WTC11 (cell line): ENCODE measurements around the gene MB. TPM values are rescaled to one million over a fixed set of nuclear protein-coding genes. Genes with fewer than 3 reads are reported as not detected.

Experiments
- ATAC-seq: fragments of 200-7000 bp; cut with Tn5 transposase; 2 replicates; pipeline ENCODE4 v1.10.0; 2021; ENCODE audit warnings: mild to moderate bottlenecking, moderate library complexity
- CTCF ChIA-PET: fragments of 300-600 bp; sonication (Branson Sonifier 250); formaldehyde crosslinking; loops from one replicate; lab custom pipeline; 2021; ENCODE audit warnings: antibody characterized with exemption; lab: Charles Lee
- POLR2A ChIA-PET: fragments of 350-600 bp; sonication (Branson Sonifier 250); formaldehyde crosslinking; loops from one replicate; lab custom pipeline; 2021; ENCODE audit warnings: antibody characterized with exemption; lab: Charles Lee
- DNase-seq: peaks from one replicate; pipeline ENCODE4 v3.0.0; 2021; ENCODE audit warnings: low spot score
- H3K27ac Mint-ChIP-seq: 2 replicates; pipeline ENCODE4 v1.8.0; 2021; ENCODE audit warnings: mixed read lengths
- H3K27me3 Mint-ChIP-seq: 2 replicates; pipeline ENCODE4 v1.8.0; 2021; ENCODE audit warnings: low read depth, mild to moderate bottlenecking, moderate library complexity, mixed read lengths
- H3K36me3 Mint-ChIP-seq: 2 replicates; pipeline ENCODE4 v1.8.0; 2021; ENCODE audit warnings: mixed read lengths
- H3K4me1 Mint-ChIP-seq: 2 replicates; pipeline ENCODE4 v1.8.0; 2022; ENCODE audit warnings: mixed read lengths
- H3K4me3 Mint-ChIP-seq: 2 replicates; pipeline ENCODE4 v1.8.0; 2021; ENCODE audit warnings: mild to moderate bottlenecking, moderate library complexity, mixed read lengths
- H3K9me3 Mint-ChIP-seq: 2 replicates; pipeline ENCODE4 v1.8.0; 2021; ENCODE audit warnings: mixed read lengths
- CREB1 ChIP-seq: sonication (generic); formaldehyde crosslinking; IDR thresholded peaks from 2 replicates; pipeline ENCODE4 v1.8.0; 2023; ENCODE audit warnings: mild to moderate bottlenecking, missing genetic modification reagents
- EMX1 ChIP-seq: fragments of 250-450 bp; sonication (Bioruptor Pico); IDR thresholded peaks from 2 replicates; pipeline ENCODE4 v1.8.0; 2021; ENCODE audit warnings: mild to moderate bottlenecking
- KAT7 ChIP-seq: sonication (generic); formaldehyde crosslinking; IDR thresholded peaks from 2 replicates; pipeline ENCODE4 v1.8.1; 2023; ENCODE audit warnings: missing genetic modification reagents, mild to moderate bottlenecking, borderline replicate concordance
- MXD4 ChIP-seq: fragments of 250-450 bp; sonication (Bioruptor Pico); IDR thresholded peaks from 2 replicates; pipeline ENCODE4 v1.8.0; 2021; ENCODE audit warnings: mild to moderate bottlenecking, moderate library complexity, borderline replicate concordance
- OVOL2 ChIP-seq: fragments of 250-450 bp; sonication (Bioruptor Pico); IDR thresholded peaks from 2 replicates; pipeline ENCODE4 v1.9.0; 2021; ENCODE audit warnings: mild to moderate bottlenecking, borderline replicate concordance
- SMAD3 ChIP-seq: sonication (generic); formaldehyde crosslinking; IDR thresholded peaks from 2 replicates; pipeline ENCODE4 v1.8.0; 2022; ENCODE audit warnings: missing genetic modification reagents, mild to moderate bottlenecking, borderline replicate concordance
- SOX15 ChIP-seq: fragments of 250-450 bp; sonication (Bioruptor Pico); IDR thresholded peaks from 2 replicates; pipeline ENCODE4 v1.9.0; 2021; ENCODE audit warnings: mild to moderate bottlenecking
- TEAD4 ChIP-seq: sonication (generic); formaldehyde crosslinking; IDR thresholded peaks from 2 replicates; pipeline ENCODE4 v1.8.0; 2022; ENCODE audit warnings: mild to moderate bottlenecking, missing genetic modification reagents
- ZNF232 ChIP-seq: sonication (generic); formaldehyde crosslinking; IDR thresholded peaks from 2 replicates; pipeline ENCODE4 v1.8.0; 2022; ENCODE audit warnings: mild to moderate bottlenecking, missing genetic modification reagents
- total RNA-seq: library from RNA; stranded (reverse); gene quantifications from 3 replicates; pipeline ENCODE4 v1.2.3, GENCODE V29; 2021
- TF ChIP-seq, protein P1 (sequence below): sonication (generic); formaldehyde crosslinking; IDR thresholded peaks from 2 replicates; pipeline ENCODE4 v1.8.0; 2022; ENCODE audit warnings: mild to moderate bottlenecking, missing genetic modification reagents
- TF ChIP-seq, protein P2 (sequence below): sonication (generic); formaldehyde crosslinking; IDR thresholded peaks from 2 replicates; pipeline ENCODE4 v1.8.1; 2023; ENCODE audit warnings: mild to moderate bottlenecking, missing genetic modification reagents, borderline replicate concordance
- TF ChIP-seq, protein P3 (sequence below): sonication (generic); formaldehyde crosslinking; IDR thresholded peaks from 2 replicates; pipeline ENCODE4 v1.8.1; 2022; ENCODE audit warnings: low read depth, mild to moderate bottlenecking, moderate library complexity, missing genetic modification reagents, borderline replicate concordance
- TF ChIP-seq, protein P4 (sequence below): sonication (generic); formaldehyde crosslinking; conservative IDR thresholded peaks from 2 replicates; pipeline ENCODE4 v1.8.1; 2022; ENCODE audit warnings: mild to moderate bottlenecking, missing genetic modification reagents
- TF ChIP-seq, protein P5 (sequence below): fragments of 250-450 bp; sonication (Bioruptor Pico); conservative IDR thresholded peaks from 2 replicates; pipeline ENCODE4 v1.9.0; 2021; ENCODE audit warnings: mild to moderate bottlenecking

Gene MB
- total RNA-seq, 1 experiment from 2014 or later, result 0.50 TPM

DNA sequence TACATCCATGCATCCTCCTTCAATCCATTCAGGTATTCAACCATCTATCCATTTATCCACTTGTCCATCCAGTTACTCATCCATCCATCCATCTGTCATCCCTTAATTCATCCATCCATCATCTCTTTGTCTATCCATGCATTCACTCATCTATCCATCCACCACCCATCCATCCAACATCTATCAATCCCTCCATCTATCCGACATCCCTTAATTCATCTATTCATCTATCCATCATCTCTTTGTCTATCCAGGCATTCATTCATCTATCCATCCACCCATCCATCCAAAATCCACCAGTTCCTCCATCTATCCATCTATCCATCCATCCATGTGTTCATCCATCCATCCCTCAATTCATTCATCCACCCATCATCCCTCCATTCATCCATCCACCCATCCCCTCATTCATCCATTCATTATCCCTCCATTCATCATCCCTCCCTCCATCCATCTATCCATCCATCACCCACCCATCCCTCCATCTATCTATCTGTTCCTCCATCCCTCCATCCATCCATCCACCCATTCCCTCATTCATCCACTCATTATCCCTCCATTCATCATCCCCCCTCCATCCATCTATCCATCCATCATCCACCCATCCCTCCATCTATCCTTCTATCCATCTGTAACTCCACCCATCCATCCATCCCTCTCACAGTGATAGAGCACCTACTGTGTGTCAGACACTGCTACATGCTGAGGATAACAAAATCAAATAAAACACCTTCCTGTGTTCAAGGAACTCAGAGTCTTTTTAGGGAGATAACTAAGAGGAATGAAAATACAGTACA, 1.5 kb upstream of the MB start:
- H3K27me3 Mint-ChIP-seq, result peaks cover 4% of the 10 kb centered on the region; the same call in 1 of the 2 replicates
- ATAC-seq (no peak), DNase-seq (no peak)
- H3K4me3 Mint-ChIP-seq, result no peak overlapping the region
- ChIA-PET CTCF (interaction anchor here (0.9 to 1.0 kb wide), 2 partner anchors 9 to 387 kb away, joined by 3 read pairs; no protein-coding TSS in a partner anchor), POLR2A (no interaction called here)
- no peak overlapping the region for H3K27ac Mint-ChIP-seq
- TF ChIP-seq ZNF232 (CRISPR knock-in tag), result no peak
- no peak for TF ChIP-seq EMX1 (CRISPR knock-in tag)
- TF ChIP-seq TEAD4 (CRISPR knock-in tag), result no peak
- no peak for TF ChIP-seq MXD4 (CRISPR knock-in tag)
- no peak for TF ChIP-seq SOX15 (CRISPR knock-in tag)
- TF ChIP-seq OVOL2 (CRISPR knock-in tag), result no peak
- no peak for TF ChIP-seq SMAD3 (CRISPR knock-in tag)
- TF ChIP-seq, protein P1, sequence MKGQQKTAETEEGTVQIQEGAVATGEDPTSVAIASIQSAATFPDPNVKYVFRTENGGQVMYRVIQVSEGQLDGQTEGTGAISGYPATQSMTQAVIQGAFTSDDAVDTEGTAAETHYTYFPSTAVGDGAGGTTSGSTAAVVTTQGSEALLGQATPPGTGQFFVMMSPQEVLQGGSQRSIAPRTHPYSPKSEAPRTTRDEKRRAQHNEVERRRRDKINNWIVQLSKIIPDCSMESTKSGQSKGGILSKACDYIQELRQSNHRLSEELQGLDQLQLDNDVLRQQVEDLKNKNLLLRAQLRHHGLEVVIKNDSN (CRISPR knock-in tag), result no peak
- TF ChIP-seq, protein P2, sequence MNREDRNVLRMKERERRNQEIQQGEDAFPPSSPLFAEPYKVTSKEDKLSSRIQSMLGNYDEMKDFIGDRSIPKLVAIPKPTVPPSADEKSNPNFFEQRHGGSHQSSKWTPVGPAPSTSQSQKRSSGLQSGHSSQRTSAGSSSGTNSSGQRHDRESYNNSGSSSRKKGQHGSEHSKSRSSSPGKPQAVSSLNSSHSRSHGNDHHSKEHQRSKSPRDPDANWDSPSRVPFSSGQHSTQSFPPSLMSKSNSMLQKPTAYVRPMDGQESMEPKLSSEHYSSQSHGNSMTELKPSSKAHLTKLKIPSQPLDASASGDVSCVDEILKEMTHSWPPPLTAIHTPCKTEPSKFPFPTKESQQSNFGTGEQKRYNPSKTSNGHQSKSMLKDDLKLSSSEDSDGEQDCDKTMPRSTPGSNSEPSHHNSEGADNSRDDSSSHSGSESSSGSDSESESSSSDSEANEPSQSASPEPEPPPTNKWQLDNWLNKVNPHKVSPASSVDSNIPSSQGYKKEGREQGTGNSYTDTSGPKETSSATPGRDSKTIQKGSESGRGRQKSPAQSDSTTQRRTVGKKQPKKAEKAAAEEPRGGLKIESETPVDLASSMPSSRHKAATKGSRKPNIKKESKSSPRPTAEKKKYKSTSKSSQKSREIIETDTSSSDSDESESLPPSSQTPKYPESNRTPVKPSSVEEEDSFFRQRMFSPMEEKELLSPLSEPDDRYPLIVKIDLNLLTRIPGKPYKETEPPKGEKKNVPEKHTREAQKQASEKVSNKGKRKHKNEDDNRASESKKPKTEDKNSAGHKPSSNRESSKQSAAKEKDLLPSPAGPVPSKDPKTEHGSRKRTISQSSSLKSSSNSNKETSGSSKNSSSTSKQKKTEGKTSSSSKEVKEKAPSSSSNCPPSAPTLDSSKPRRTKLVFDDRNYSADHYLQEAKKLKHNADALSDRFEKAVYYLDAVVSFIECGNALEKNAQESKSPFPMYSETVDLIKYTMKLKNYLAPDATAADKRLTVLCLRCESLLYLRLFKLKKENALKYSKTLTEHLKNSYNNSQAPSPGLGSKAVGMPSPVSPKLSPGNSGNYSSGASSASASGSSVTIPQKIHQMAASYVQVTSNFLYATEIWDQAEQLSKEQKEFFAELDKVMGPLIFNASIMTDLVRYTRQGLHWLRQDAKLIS (CRISPR knock-in tag), result no peak
- TF ChIP-seq KAT7, result no peak
- no peaks in the 10 kb centered on the region for H3K36me3 Mint-ChIP-seq
- H3K9me3 Mint-ChIP-seq, result no peaks in the 10 kb centered on the region
- peaks cover 16% of the 10 kb centered on the region for H3K4me1 Mint-ChIP-seq

DNA sequence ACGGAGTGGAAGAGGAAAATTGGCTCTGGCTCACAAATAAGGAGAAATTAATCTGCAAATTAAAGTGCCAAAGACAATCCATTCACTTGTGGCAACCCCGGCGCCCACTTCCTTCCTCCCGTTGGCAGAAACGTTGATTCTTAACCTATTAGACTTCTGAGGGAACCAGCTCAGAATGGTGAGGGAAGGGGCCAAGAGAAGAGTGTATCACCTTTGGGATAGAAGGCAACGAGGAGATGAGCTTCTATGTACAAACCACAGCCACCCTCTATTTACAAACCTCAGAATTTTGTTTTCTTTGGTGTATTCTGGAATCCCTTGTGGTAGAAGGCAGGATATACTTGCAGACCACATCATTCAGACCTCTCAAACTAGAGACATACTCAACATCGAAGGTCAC, 1.1 kb downstream of the MB start:
- DNase-seq, result no peak
- Mint-ChIP-seq H3K27me3 (peaks cover 4% of the 10 kb centered on the region; the same call in 1 of the 2 replicates), H3K9me3 (no peaks in the 10 kb centered on the region), H3K4me3 (no peak overlapping the region), H3K36me3 (no peaks in the 10 kb centered on the region), H3K4me1 (no peaks in the 10 kb centered on the region), H3K27ac (no peak overlapping the region)
- ChIA-PET POLR2A (no interaction called here), CTCF (interaction anchor here (1.6 kb wide), 1 partner anchor 23 kb away, joined by 4 read pairs; no protein-coding TSS in a partner anchor)
- ATAC-seq, result no peak
- no peak for TF ChIP-seq CREB1

DNA sequence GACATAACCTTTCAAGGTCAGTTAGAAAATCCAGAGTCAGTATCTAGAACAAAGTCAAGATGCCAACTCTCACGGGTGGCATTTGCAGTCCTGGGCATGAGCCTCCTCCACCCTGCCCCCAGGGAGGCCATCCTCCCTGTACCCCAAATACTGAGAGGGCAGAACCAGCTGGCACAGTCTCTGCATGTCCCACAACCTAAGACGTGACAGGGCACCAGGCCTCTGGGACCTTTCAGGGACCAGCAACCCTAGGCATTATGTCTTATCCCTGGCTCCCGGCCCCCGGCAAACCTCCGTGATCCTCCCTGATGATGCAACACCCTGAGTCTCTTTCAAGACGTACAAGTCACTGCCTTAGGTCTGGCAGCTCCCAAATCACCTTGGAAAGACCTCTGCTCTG, 2.0 kb downstream of the MB start:
- TF ChIP-seq, protein P3, sequence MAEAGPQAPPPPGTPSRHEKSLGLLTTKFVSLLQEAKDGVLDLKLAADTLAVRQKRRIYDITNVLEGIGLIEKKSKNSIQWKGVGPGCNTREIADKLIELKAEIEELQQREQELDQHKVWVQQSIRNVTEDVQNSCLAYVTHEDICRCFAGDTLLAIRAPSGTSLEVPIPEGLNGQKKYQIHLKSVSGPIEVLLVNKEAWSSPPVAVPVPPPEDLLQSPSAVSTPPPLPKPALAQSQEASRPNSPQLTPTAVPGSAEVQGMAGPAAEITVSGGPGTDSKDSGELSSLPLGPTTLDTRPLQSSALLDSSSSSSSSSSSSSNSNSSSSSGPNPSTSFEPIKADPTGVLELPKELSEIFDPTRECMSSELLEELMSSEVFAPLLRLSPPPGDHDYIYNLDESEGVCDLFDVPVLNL, result no peak
- TF ChIP-seq, protein P4, sequence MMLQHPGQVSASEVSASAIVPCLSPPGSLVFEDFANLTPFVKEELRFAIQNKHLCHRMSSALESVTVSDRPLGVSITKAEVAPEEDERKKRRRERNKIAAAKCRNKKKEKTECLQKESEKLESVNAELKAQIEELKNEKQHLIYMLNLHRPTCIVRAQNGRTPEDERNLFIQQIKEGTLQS, result 0 out of 2 replicates have a peak, but pooled peaks have one; percentile 56
- TF ChIP-seq, protein P5, sequence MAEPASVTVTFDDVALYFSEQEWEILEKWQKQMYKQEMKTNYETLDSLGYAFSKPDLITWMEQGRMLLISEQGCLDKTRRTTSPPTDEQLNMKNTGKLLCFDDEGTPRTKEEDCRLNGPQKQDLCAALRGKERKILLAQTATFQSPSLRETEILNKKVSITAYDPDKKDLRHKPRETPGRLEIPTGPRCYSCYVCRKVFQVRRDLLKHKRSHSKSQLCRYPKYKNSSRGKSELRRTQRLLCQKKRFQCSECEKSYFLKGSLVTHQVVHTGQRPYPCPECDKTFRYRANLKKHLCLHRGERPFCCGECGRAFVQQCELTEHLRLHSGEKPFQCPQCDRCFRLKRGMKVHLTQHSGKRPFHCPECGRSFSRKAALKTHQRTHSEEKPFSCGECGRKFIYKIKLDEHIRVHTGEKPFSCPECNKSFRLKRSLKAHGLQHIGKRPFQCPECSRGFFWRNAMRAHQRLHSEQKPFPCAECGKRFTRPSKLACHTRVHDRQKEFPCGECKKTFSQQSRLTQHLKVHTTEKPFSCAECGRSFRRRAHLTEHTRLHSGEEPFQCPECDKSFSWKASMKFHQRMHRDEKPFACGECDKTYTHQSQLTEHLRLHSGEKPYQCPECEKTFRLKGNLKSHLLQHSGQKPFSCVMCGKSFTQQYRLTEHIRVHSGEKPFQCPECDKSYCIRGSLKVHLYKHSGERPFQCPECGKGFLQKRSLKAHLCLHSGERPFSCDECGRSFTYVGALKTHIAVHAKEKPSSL (CRISPR knock-in tag), result no peak
- CTCF ChIA-PET, result no interaction called here
- H3K27ac Mint-ChIP-seq, result no peak overlapping the region

More for the DNA sequence above, 2.0 kb downstream of the MB start:
- POLR2A ChIA-PET, result no interaction called here
- H3K27me3 Mint-ChIP-seq, result peaks cover 4% of the 10 kb centered on the region; the same call in 1 of the 2 replicates
- ATAC-seq, result no peak
- no peak for DNase-seq
- no peak overlapping the region for H3K4me3 Mint-ChIP-seq
- no peaks in the 10 kb centered on the region for H3K9me3 Mint-ChIP-seq
- H3K36me3 Mint-ChIP-seq, result no peaks in the 10 kb centered on the region
- H3K4me1 Mint-ChIP-seq, result no peaks in the 10 kb centered on the region
